ENCODE measurements around the gene DENND1A.

DNA sequence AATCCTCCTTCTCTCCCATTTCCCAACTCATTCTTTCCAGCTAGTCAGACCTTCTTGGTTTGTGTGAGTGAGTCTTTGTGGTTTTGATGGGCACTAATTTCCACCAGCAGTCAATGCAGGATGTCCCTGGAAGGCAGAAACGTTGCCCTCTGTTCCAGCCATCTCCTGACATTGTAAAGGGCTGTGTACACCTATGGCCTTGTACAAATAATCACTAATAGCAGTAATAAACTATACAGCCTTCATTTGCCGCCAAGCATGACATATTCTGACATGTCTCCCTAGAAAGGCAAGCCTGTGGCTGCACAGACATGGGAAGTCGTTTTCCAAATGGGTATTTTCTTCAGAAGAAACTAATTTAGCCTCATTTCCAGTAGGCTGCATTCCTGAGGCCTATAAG, 18.4 kb upstream of the DENND1A start:
- TF ChIP-seq EP300 (IDR thresholded peaks at IDR 0.05) (no peak), POLR2A (IDR thresholded peaks at IDR 0.05; ENCODE audit: low read depth) (no peak)
